Colonic mucosa (tissue), 4 donors: ENCODE data around the gene HRAS. TPM values are rescaled to one million over a fixed set of nuclear protein-coding genes. Genes with fewer than 3 reads are reported as not detected.

ENCODE experiments used
- DNase-seq: peaks from one replicate; pipeline ENCODE4 v3.0.0-alpha.2; 2020
- H3K27ac ChIP-seq: fragments of 200-600 bp; one replicate; pipeline ENCODE4 v1.8.0; 2021
- H3K27me3 ChIP-seq: fragments of 200-600 bp; one replicate; pipeline ENCODE4 v1.8.0; 2021
- H3K36me3 ChIP-seq: fragments of 200-600 bp; one replicate; pipeline ENCODE4 v1.8.0; 2021
- H3K4me1 ChIP-seq: fragments of 200-600 bp; one replicate; pipeline ENCODE4 v1.8.0; 2021; ENCODE audit warnings: mild to moderate bottlenecking
- H3K4me3 ChIP-seq: fragments of 200-600 bp; one replicate; pipeline ENCODE4 v1.8.0; 2021
- H3K9ac ChIP-seq, 2 donors: one replicate each; pipeline ENCODE4 v1.7.0; 2013; ENCODE audit warnings: control low read depth in 2 of 2, low read depth in 2 of 2, low read length in 2 of 2
- H3K9me3 ChIP-seq: fragments of 200-600 bp; one replicate; pipeline ENCODE4 v1.8.0; 2021
- CTCF ChIP-seq: fragments of 200-600 bp; IDR thresholded peaks from one replicate; pipeline ENCODE4 v1.8.0; 2022; ENCODE audit warnings: antibody characterized with exemption, mild to moderate bottlenecking
- intact Hi-C: fragments of 100-400 bp; cut with DNase I; formaldehyde crosslinking; loops from one replicate; pipeline ENCODE4 v1.14.1; 2022
- total RNA-seq, 2 donors: library from RNA; stranded (reverse); fragmentation: NEBNext Ultra II Directional in 1 of 2; extraction: Animal tissue kit (Norgen Biotek cat#: 25700) in 1 of 2; gene quantifications; one replicate each; pipeline ENCODE4 v1.2.1, GENCODE V29; 2021
- donor health status: healthy.
- donor health status: DM: no; HTN: no; CAD: no.
- donor health status: DM: no; HTN: no; CAD: no.

Gene HRAS
- total RNA-seq, 2 donors from 2014 or later: 38.4 to 67.0 TPM

- Histone ChIP-seq H3K36me3 (no peaks in the 10 kb centered on the region), H3K27me3 (peaks cover 7% of the 10 kb centered on the region), H3K4me1 (no peaks in the 10 kb centered on the region), H3K9ac (no peak overlapping the region), H3K27ac (no peak overlapping the region), H3K9me3 (no peaks in the 10 kb centered on the region), H3K4me3 (no peak overlapping the region)
- DNase-seq: no peak
- no peak for TF ChIP-seq CTCF
- intact Hi-C loops: loop anchor here (10.0 kb wide), 1 partner anchor 174 kb away; no protein-coding TSS in a partner anchor
These were observed 15.3 kb upstream of the HRAS start for GRCh38 chr11:550746-551085.

GRCh38 chr11:550021-550745, 14.8 kb upstream of the HRAS start:
- H3K4me3 ChIP-seq: no peak overlapping the region
- H3K9ac ChIP-seq: no peak overlapping the region
- H3K27me3 ChIP-seq: peaks cover 2% of the 10 kb centered on the region
- H3K9me3 ChIP-seq: no peaks in the 10 kb centered on the region
- TF ChIP-seq CTCF: no peak
- H3K27ac ChIP-seq: no peak overlapping the region
- no peak for DNase-seq
- no peaks in the 10 kb centered on the region for H3K4me1 ChIP-seq
- intact Hi-C loops: loop anchor here (10.0 kb wide), 1 partner anchor 175 kb away; no protein-coding TSS in a partner anchor
- no peaks in the 10 kb centered on the region for H3K36me3 ChIP-seq

GRCh38 chr11:548700-549603, 13.6 kb upstream of the HRAS start:
- no peak for DNase-seq
- intact Hi-C loops: no loop called here
- H3K4me3 ChIP-seq: no peak overlapping the region

GRCh38 chr11:545171-545570, 9.8 kb upstream of the HRAS start:
- DNase-seq: no peak
- H3K36me3 ChIP-seq: no peaks in the 10 kb centered on the region
- H3K27me3 ChIP-seq: no peaks in the 10 kb centered on the region
- no peaks in the 10 kb centered on the region for H3K4me1 ChIP-seq
- no peaks in the 10 kb centered on the region for H3K9me3 ChIP-seq
- intact Hi-C loops: no loop called here
- no peak overlapping the region for H3K4me3 ChIP-seq
- H3K9ac ChIP-seq: no peak overlapping the region
- no peak for TF ChIP-seq CTCF
- H3K27ac ChIP-seq: no peak overlapping the region

More at GRCh38 chr11:548700-549603, 13.6 kb upstream of the HRAS start:
- no peak for TF ChIP-seq CTCF
- Histone ChIP-seq H3K4me1 (no peaks in the 10 kb centered on the region), H3K9ac (no peak overlapping the region), H3K36me3 (no peaks in the 10 kb centered on the region), H3K27me3 (no peaks in the 10 kb centered on the region), H3K27ac (no peak overlapping the region), H3K9me3 (no peaks in the 10 kb centered on the region)

GRCh38 chr11:544817-545166, 9.4 kb upstream of the HRAS start:
- no peak for DNase-seq
- intact Hi-C loops: no loop called here
- H3K27ac ChIP-seq: no peak overlapping the region
- no peaks in the 10 kb centered on the region for H3K9me3 ChIP-seq
- no peak for TF ChIP-seq CTCF
- H3K9ac ChIP-seq: no peak overlapping the region
- no peak overlapping the region for H3K4me3 ChIP-seq
- H3K36me3 ChIP-seq: no peaks in the 10 kb centered on the region
- H3K27me3 ChIP-seq: no peaks in the 10 kb centered on the region
- H3K4me1 ChIP-seq: no peaks in the 10 kb centered on the region
